Dendritic cell treated with granulocyte-macrophage colony-stimulating factor and Interleukin-4, amounts not matched to agents 40 ng/mL and 50 ng/mL, for 4 days (primary cell): ENCODE data around the gene OAF.
"Not testable (repeated sequence)": the region's sequence is repeated elsewhere in the genome, so short reads cannot be mapped to it uniquely, and the experiment has no call there.

Experiments
- H3K27ac Mint-ChIP-seq: one replicate; pipeline ENCODE4 v1.8.0; 2022; ENCODE audit warnings: mild to moderate bottlenecking, mixed read lengths
- H3K27me3 Mint-ChIP-seq: one replicate; pipeline ENCODE4 v1.8.0; 2022; ENCODE audit warnings: mild to moderate bottlenecking, mixed read lengths
- H3K36me3 Mint-ChIP-seq: one replicate; pipeline ENCODE4 v1.8.0; 2022; ENCODE audit warnings: low read depth, mixed read lengths
- H3K4me1 Mint-ChIP-seq: one replicate; pipeline ENCODE4 v1.8.0; 2022; ENCODE audit warnings: low read depth, mixed read lengths
- H3K4me3 Mint-ChIP-seq: one replicate; pipeline ENCODE4 v1.8.0; 2022; ENCODE audit warnings: mild to moderate bottlenecking, moderate library complexity, mixed read lengths
- H3K9me3 Mint-ChIP-seq: one replicate; pipeline ENCODE4 v1.8.0; 2022; ENCODE audit warnings: mixed read lengths
- intact Hi-C: fragments of 100-400 bp; cut with micrococcal nuclease; formaldehyde crosslinking; loops from one replicate; pipeline ENCODE4 v1.15.0; 2022

Gene OAF

DNA sequence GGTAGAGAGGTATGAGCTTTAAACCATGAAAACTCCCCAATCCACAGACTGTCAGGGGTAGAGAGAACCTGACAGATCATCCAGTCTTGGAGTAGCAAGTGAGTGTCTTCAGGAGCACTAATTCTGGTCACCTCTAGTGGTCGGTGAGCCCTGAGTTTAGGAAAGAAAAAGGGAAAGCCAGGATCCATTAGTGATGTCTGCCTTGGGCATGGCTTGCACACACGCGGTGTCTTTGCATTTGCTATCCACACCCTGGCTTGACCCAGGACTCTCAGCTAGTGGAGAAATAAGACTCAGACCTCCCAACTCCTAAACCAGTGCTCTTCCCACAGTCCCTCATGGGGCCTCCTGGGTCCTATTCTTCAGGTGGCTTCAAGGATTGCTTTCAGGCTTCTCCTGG, 48.4 kb downstream of the OAF start:
- H3K27ac Mint-ChIP-seq = no peak overlapping the region
- no peaks in the 10 kb centered on the region for H3K4me1 Mint-ChIP-seq
- no peak overlapping the region for H3K4me3 Mint-ChIP-seq
- intact Hi-C loops = no loop called here
- H3K9me3 Mint-ChIP-seq = no peaks in the 10 kb centered on the region
- peaks cover 72% of the 10 kb centered on the region for H3K27me3 Mint-ChIP-seq
- no peaks in the 10 kb centered on the region for H3K36me3 Mint-ChIP-seq

DNA sequence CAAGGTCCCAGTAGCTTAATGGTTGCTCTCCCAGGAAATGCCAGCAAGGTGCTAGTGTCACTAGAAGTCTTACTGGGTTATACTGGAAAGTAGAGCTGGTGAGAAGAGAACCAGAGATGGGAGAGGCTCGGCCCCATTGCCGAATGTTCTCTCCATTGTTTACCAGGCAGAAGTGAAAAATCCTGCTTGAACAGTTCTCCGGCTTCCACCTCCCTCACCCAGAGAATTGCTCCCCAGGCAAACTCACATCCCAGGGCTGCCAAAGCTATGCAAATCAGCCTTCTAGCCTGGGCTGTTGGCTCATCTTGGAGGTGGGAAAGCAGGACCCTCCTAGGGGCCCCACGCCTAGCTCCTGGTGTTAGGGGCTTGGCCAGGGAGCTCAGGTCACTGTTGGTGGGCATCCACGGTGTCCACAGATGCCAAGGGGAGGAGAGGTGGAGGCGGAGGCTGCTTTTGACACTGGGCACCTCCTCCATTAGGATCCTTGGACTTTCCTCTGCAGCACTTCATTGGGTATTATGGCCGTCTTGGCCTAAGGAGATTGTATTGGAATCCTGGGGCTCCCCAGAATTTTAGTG, 49.2 kb downstream of the OAF start:
- Mint-ChIP-seq H3K9me3 (no peaks in the 10 kb centered on the region), H3K4me3 (no peak overlapping the region), H3K36me3 (no peaks in the 10 kb centered on the region), H3K27ac (no peak overlapping the region), H3K4me1 (no peaks in the 10 kb centered on the region), H3K27me3 (peaks cover 65% of the 10 kb centered on the region)
- intact Hi-C loops = no loop called here

DNA sequence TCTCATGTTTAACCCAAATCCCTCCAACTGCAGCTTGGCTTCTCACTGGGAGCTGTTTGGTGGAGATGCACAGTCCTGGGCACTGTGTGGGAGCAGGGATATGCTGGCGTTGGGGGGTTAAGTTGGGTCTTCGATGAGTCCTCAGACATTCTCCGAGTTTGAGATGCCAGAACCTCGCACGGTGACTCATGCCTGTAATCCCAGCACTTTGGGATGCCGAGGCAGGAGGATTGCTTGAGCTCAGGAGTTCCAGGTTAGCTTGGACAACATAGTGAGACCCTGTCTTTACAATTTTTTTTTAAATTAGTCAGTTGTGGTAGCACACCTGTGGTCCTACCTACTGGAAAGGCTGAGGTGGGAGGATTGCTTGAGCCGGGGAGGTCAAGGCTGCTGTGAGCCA, 49.8 kb downstream of the OAF start:
- Mint-ChIP-seq H3K27ac (no peak overlapping the region), H3K4me3 (no peak overlapping the region), H3K4me1 (no peaks in the 10 kb centered on the region), H3K27me3 (peaks cover 61% of the 10 kb centered on the region), H3K36me3 (no peaks in the 10 kb centered on the region), H3K9me3 (no peaks in the 10 kb centered on the region)
- intact Hi-C loops = no loop called here

- Mint-ChIP-seq H3K9me3 (no peaks in the 10 kb centered on the region), H3K36me3 (no peaks in the 10 kb centered on the region), H3K27ac (no peak overlapping the region), H3K27me3 (peaks cover 61% of the 10 kb centered on the region), H3K4me3 (no peak overlapping the region), H3K4me1 (no peaks in the 10 kb centered on the region)
- intact Hi-C loops = no loop called here
Observed at GRCh38 chr11:120261321-120261720, 50.5 kb downstream of the OAF start.

DNA sequence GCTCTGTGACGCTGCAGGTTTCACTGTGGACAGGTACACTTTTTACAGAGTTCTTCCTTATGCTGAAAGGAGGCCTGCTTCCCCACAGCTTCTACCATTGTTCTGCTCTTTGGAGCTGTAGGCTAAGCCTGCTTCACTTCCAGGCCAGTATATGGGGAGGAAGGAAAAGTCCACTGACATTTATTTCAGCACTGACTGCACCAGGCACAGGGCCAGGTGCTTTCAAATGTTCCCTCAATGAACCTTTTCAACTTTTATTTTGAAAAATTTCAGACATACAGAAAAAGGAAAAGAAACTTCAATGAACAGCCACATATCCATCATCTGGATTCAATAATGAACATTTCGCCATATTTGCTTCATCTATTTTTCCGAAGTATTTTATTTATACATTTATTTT, 51.1 kb downstream of the OAF start:
- Mint-ChIP-seq H3K9me3 (no peaks in the 10 kb centered on the region), H3K27ac (no peak overlapping the region), H3K27me3 (peaks cover 62% of the 10 kb centered on the region), H3K4me3 (no peak overlapping the region), H3K36me3 (no peaks in the 10 kb centered on the region), H3K4me1 (no peaks in the 10 kb centered on the region)
- intact Hi-C loops = no loop called here

- intact Hi-C loops = no loop called here
- Mint-ChIP-seq H3K36me3 (no peaks in the 10 kb centered on the region), H3K9me3 (no peaks in the 10 kb centered on the region), H3K27me3 (peaks cover 47% of the 10 kb centered on the region), H3K4me3 (no peak overlapping the region), H3K27ac (no peak overlapping the region), H3K4me1 (no peaks in the 10 kb centered on the region)
Observed at GRCh38 chr11:120267319-120267718, 56.5 kb downstream of the OAF start.

- Mint-ChIP-seq H3K9me3 (no peaks in the 10 kb centered on the region), H3K4me1 (no peaks in the 10 kb centered on the region), H3K27me3 (peaks cover 44% of the 10 kb centered on the region), H3K4me3 (no peak overlapping the region), H3K36me3 (no peaks in the 10 kb centered on the region), H3K27ac (no peak overlapping the region)
- intact Hi-C loops = no loop called here
Observed at GRCh38 chr11:120268686-120269085, 57.9 kb downstream of the OAF start.

- peaks cover 52% of the 10 kb centered on the region for H3K27me3 Mint-ChIP-seq
- intact Hi-C loops = no loop called here
- no peaks in the 10 kb centered on the region for H3K36me3 Mint-ChIP-seq
- H3K9me3 Mint-ChIP-seq = no peaks in the 10 kb centered on the region
- H3K27ac Mint-ChIP-seq = no peak overlapping the region
- H3K4me3 Mint-ChIP-seq = no peak overlapping the region
- no peaks in the 10 kb centered on the region for H3K4me1 Mint-ChIP-seq
Observed at GRCh38 chr11:120270386-120270785, 59.6 kb downstream of the OAF start.

GRCh38 chr11:120271672-120272071, 60.8 kb downstream of the OAF start:
- Mint-ChIP-seq H3K4me1 (no peaks in the 10 kb centered on the region), H3K4me3 (no peak overlapping the region), H3K27me3 (peaks cover 46% of the 10 kb centered on the region), H3K9me3 (no peaks in the 10 kb centered on the region), H3K27ac (no peak overlapping the region), H3K36me3 (no peaks in the 10 kb centered on the region)
- intact Hi-C loops = no loop called here

GRCh38 chr11:120272303-120272702, 61.5 kb downstream of the OAF start:
- Mint-ChIP-seq H3K36me3 (no peaks in the 10 kb centered on the region), H3K9me3 (no peaks in the 10 kb centered on the region), H3K4me3 (no peak overlapping the region), H3K4me1 (no peaks in the 10 kb centered on the region), H3K27ac (no peak overlapping the region), H3K27me3 (peaks cover 41% of the 10 kb centered on the region)
- intact Hi-C loops = no loop called here

GRCh38 chr11:120273432-120273831, 62.6 kb downstream of the OAF start:
- Mint-ChIP-seq H3K27me3 (peaks cover 44% of the 10 kb centered on the region), H3K9me3 (no peaks in the 10 kb centered on the region), H3K36me3 (no peaks in the 10 kb centered on the region), H3K4me1 (no peaks in the 10 kb centered on the region), H3K27ac (no peak overlapping the region), H3K4me3 (no peak overlapping the region)
- intact Hi-C loops = no loop called here

- H3K36me3 Mint-ChIP-seq, H3K9me3 Mint-ChIP-seq, H3K27ac Mint-ChIP-seq, H3K4me1 Mint-ChIP-seq, intact Hi-C loops, H3K4me3 Mint-ChIP-seq: not testable (repeated sequence)
- H3K27me3 Mint-ChIP-seq = peaks cover 40% of the 10 kb centered on the region
Observed at GRCh38 chr11:120273956-120274355, 63.1 kb downstream of the OAF start.

- Mint-ChIP-seq H3K4me3 (no peak overlapping the region), H3K27ac (no peak overlapping the region), H3K4me1 (peaks cover 6% of the 10 kb centered on the region), H3K27me3 (peaks cover 45% of the 10 kb centered on the region), H3K9me3 (no peaks in the 10 kb centered on the region), H3K36me3 (no peaks in the 10 kb centered on the region)
- intact Hi-C loops = no loop called here
Observed at GRCh38 chr11:120279502-120279901, 68.7 kb downstream of the OAF start.
